H1 (cell line): Measurements from ENCODE around the gene PTPA. TPM values are rescaled to one million over a fixed set of nuclear protein-coding genes. Genes with fewer than 3 reads are reported as not detected.

Experiments
- BACH1 ChIP-seq: IDR thresholded peaks from 2 replicates; pipeline ENCODE4 v1.6.1; 2012; ENCODE audit warnings: low read length, improper control_type of control experiment
- CHD7 ChIP-seq: fragments of 300-600 bp; sonication (generic); IDR thresholded peaks from 2 replicates; pipeline ENCODE4 v1.7.1; 2012; ENCODE audit warnings: low read length, moderate library complexity, mild to moderate bottlenecking, inconsistent platforms; ENCODE audit not compliant: insufficient replicate concordance
- GTF2F1 ChIP-seq: IDR thresholded peaks from 2 replicates; pipeline ENCODE4 v1.6.1; 2012; ENCODE audit warnings: low read depth, low read length, improper control_type of control experiment, borderline replicate concordance
- SRF ChIP-seq: IDR thresholded peaks from 2 replicates; pipeline ENCODE4 v1.6.1; 2011; ENCODE audit warnings: mild to moderate bottlenecking, low read depth, low read length, moderate library complexity
- TEAD4 ChIP-seq: IDR thresholded peaks from 2 replicates; pipeline ENCODE4 v1.6.1; 2012; ENCODE audit warnings: low read depth, low read length, inconsistent platforms, mixed read lengths
- polyA plus RNA-seq, 7 experiments: library from polyadenylated mRNA; depleted of rRNA in 3 of 7; stranded (reverse) in 5 of 7; unstranded in 2 of 7; fragments of >200 nt in 5 of 7; fragments of 200-250 nt in 2 of 7; gene quantifications; 1 replicate in 5 of 7; 2 replicates in 1 of 7; 4 replicates in 1 of 7; pipeline versions ENCODE4 v1.2.1 to v1.2.3, GENCODE V29; 2011 to 2013; ENCODE audit warnings: missing spikeins in 2 of 7, mixed read lengths in 2 of 7
- total RNA-seq: library from RNA; stranded (reverse); fragmentation: NEBNext Ultra II Directional; extraction: Animal tissue kit (Norgen Biotek cat#: 25700); gene quantifications from 2 replicates; pipeline ENCODE4 v1.2.1, GENCODE V29; 2021

PTPA gene
- total and polyA plus RNA-seq, 2 of the 8 experiments (the other 6 are each of a cell fraction or from before 2014, with no cell fraction given), result 114 to 145 TPM

- TF ChIP-seq CHD7 (no peak), TEAD4 (0 out of 2 replicates have a peak, but pooled peaks have one; percentile 8), GTF2F1 (no peak), BACH1 (peak; percentile 57; the same call in 1 of the 2 replicates), SRF (no peak)
- TF ChIP-seq, all 59 proteins: peak for 3
These were observed 49.7 kb downstream of the PTPA start (continued) for GRCh38 chr9:129160712-129161533.
